RWPE2 (cell line): ENCODE measurements around the gene NTNG2.

Source experiments
- ATAC-seq: fragments of 200-7000 bp; cut with Tn5 transposase; 3 replicates; pipeline ENCODE4 v1.9.1; 2021; ENCODE audit warnings: low read depth
- DNase-seq: peaks from one replicate; pipeline ENCODE4 v3.0.0-alpha.2; 2020; ENCODE audit warnings: low spot score
- H3K27ac ChIP-seq: fragments of 450-650 bp; 2 replicates; pipeline ENCODE4 v1.5.1; 2017; ENCODE audit warnings: mild to moderate bottlenecking; ENCODE audit not compliant: poor library complexity, severe bottlenecking
- H3K27me3 ChIP-seq: fragments of 250-450 bp; sonication (Bioruptor Pico); 2 replicates; pipeline ENCODE4 v1.5.1; 2021; ENCODE audit warnings: mild to moderate bottlenecking, moderate library complexity; ENCODE audit not compliant: insufficient read depth, poor library complexity, severe bottlenecking
- H3K36me3 ChIP-seq: fragments of 250-450 bp; sonication (Bioruptor Pico); 2 replicates; pipeline ENCODE4 v1.5.1; 2020; ENCODE audit warnings: low read depth, mild to moderate bottlenecking, moderate library complexity
- H3K4me1 ChIP-seq: fragments of 250-450 bp; sonication (Bioruptor Pico); 2 replicates; pipeline ENCODE4 v1.5.1; 2021; ENCODE audit warnings: mild to moderate bottlenecking, moderate library complexity; ENCODE audit not compliant: insufficient read depth, poor library complexity, severe bottlenecking
- H3K4me3 ChIP-seq: fragments of 250-450 bp; sonication (Bioruptor Pico); 2 replicates; pipeline ENCODE4 v1.5.1; 2021; ENCODE audit warnings: mild to moderate bottlenecking, moderate library complexity; ENCODE audit not compliant: severe bottlenecking
- H3K9me3 ChIP-seq: fragments of 250-450 bp; sonication (Bioruptor Pico); 2 replicates; pipeline ENCODE4 v1.5.1; 2021; ENCODE audit warnings: mild to moderate bottlenecking, moderate library complexity; ENCODE audit not compliant: severe bottlenecking
- TF ChIP-seq, protein P1 (sequence below): fragments of 450-650 bp; IDR thresholded peaks from one replicate; pipeline ENCODE4 v1.5.1; 2017; ENCODE audit warnings: mild to moderate bottlenecking, moderate library complexity; ENCODE audit not compliant: poor library complexity, severe bottlenecking

Gene NTNG2

DNA sequence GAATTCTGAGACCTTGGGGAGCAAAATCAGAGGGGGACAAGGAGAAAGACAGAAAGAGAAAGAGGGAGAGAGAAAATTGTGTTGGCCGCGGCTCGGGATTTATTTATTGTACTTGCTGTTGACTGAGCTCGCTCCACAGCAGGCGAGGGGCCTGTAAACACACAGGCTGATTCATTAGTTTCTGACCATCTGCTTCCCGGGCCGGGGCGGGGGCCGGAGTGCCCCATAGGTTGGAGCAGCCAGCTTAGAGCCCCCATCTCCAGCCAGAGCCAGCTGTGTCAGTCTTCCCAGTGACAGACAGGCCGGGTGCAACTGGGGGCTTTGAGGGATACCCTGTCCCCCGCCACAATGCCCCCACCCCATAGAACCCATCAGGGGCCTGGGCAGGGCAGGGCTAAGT lies 30.9 kb downstream of the NTNG2 start:
- ATAC-seq (no peak), DNase-seq (no peak)
- no peak overlapping the region for H3K4me3 ChIP-seq
- H3K4me1 ChIP-seq, result no peaks in the 10 kb centered on the region
- TF ChIP-seq, protein P1, sequence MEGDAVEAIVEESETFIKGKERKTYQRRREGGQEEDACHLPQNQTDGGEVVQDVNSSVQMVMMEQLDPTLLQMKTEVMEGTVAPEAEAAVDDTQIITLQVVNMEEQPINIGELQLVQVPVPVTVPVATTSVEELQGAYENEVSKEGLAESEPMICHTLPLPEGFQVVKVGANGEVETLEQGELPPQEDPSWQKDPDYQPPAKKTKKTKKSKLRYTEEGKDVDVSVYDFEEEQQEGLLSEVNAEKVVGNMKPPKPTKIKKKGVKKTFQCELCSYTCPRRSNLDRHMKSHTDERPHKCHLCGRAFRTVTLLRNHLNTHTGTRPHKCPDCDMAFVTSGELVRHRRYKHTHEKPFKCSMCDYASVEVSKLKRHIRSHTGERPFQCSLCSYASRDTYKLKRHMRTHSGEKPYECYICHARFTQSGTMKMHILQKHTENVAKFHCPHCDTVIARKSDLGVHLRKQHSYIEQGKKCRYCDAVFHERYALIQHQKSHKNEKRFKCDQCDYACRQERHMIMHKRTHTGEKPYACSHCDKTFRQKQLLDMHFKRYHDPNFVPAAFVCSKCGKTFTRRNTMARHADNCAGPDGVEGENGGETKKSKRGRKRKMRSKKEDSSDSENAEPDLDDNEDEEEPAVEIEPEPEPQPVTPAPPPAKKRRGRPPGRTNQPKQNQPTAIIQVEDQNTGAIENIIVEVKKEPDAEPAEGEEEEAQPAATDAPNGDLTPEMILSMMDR, result no peak
- H3K27ac ChIP-seq, result no peak overlapping the region
- H3K9me3 ChIP-seq, result no peaks in the 10 kb centered on the region
- H3K36me3 ChIP-seq, result no peaks in the 10 kb centered on the region
- peaks cover 12% of the 10 kb centered on the region for H3K27me3 ChIP-seq

DNA sequence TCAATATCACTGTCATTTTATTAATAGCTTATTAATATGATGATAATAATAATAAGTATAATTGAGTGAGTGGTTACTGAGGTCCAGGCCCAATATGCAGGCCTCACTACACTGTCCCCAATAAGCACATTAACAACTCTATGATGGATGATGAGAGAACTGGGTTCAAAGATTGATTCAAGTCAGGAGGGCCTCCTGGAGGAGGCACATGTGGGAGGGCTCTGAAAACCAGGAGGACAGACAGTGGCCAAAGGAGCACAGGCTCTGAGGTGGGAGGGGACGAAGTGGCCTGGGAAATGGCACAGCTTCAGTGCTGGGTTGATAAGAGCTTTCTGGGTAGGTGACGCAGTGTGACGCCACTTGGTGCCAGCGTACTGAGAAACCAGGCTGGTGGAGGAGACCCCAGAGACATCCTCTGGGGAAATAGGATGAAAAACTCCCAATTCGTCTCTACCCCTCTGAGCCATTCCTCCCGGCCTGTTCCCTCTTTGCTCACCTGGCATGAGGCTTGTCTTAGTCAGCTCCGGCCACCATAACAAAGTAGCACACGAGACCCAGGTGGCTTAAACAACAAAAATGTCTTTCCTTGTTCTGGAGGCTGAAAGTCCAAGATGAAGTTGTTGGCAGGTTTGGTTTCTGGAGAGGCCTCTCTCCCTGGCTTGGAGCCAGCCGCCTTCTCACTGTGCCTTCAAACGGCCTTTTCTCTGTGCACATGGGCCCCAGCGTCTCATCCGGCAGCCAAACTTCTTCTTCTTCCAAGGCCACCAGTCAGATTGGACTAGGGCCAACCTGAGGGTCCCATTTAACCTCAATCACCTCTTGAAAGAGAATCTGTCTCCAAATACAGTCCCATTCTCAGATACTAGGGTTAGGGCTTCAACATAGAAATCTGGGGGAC lies 31.6 kb downstream of the NTNG2 start:
- Histone ChIP-seq H3K9me3 (no peaks in the 10 kb centered on the region), H3K27ac (no peak overlapping the region), H3K4me1 (no peaks in the 10 kb centered on the region), H3K27me3 (peaks cover 5% of the 10 kb centered on the region), H3K4me3 (no peak overlapping the region), H3K36me3 (no peaks in the 10 kb centered on the region)
- DNase-seq (no peak), ATAC-seq (no peak)
- TF ChIP-seq, protein P1, result no peak

DNA sequence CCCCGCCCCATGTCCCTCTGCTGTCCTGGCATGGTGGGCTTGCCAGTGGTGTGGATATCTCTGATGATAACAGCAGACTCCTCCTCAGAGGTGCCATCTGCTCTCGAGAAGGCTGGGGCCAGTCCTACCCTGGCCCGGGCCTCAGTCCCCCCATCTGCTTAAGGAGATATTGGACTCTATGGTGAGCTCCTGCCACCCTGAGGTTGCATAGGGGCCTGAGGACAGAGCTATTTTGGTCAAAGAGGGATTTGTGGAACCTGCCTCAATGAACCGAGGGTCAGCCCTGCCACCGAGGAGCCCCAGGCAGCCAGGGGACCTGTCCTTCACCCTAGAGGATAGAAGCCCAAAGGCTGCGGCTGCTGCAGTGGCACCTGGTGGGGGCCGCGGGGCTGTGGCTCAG lies 32.6 kb downstream of the NTNG2 start:
- H3K27ac ChIP-seq, result no peak overlapping the region
- TF ChIP-seq, protein P1, result no peak
- ATAC-seq (no peak), DNase-seq (no peak)
- peaks cover 3% of the 10 kb centered on the region for H3K27me3 ChIP-seq
- no peaks in the 10 kb centered on the region for H3K4me1 ChIP-seq
- no peaks in the 10 kb centered on the region for H3K36me3 ChIP-seq
- no peak overlapping the region for H3K4me3 ChIP-seq
- H3K9me3 ChIP-seq, result no peaks in the 10 kb centered on the region

DNA sequence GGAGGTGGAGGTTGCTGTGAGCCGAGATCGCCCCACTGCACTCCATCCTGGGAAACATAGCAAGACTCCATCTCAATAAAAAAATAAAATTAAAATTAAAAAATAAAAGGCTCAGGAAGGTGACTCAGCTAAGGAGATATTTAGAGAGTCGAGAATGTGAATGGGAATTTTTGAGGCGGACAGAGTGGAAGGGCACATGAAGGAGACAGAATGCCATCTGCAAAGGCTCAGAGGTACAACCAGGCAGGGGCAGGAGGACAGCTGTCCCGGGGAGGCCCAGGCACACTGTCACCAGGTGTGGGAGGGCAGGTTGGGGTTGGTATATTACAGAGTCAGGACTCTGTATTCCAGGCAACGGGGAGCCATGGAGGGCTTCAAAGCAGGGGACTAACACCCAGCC lies 35.5 kb downstream of the NTNG2 start:
- Histone ChIP-seq H3K4me3 (no peak overlapping the region), H3K27me3 (peaks cover 7% of the 10 kb centered on the region), H3K4me1 (no peaks in the 10 kb centered on the region), H3K27ac (no peak overlapping the region), H3K9me3 (no peaks in the 10 kb centered on the region), H3K36me3 (no peaks in the 10 kb centered on the region)
- TF ChIP-seq, protein P1, result no peak
- DNase-seq, result no peak
- no peak for ATAC-seq

DNA sequence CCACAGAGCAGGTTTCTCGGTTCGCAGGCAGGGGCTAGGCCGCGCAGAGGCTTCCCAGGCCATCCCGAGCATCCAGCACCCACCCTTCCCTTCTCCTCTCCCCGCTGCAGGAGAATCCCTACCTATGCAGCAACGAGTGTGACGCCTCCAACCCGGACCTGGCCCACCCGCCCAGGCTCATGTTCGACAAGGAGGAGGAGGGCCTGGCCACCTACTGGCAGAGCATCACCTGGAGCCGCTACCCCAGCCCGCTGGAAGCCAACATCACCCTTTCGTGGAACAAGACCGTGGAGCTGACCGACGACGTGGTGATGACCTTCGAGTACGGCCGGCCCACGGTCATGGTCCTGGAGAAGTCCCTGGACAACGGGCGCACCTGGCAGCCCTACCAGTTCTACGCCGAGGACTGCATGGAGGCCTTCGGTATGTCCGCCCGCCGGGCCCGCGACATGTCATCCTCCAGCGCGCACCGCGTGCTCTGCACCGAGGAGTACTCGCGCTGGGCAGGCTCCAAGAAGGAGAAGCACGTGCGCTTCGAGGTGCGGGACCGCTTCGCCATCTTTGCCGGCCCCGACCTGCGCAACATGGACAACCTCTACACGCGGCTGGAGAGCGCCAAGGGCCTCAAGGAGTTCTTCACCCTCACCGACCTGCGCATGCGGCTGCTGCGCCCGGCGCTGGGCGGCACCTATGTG lies 36.1 kb downstream of the NTNG2 start:
- DNase-seq, result no peak
- ATAC-seq, result no peak
- Histone ChIP-seq H3K9me3 (no peaks in the 10 kb centered on the region), H3K27ac (no peak overlapping the region), H3K27me3 (peaks cover 7% of the 10 kb centered on the region), H3K4me1 (no peaks in the 10 kb centered on the region), H3K4me3 (no peak overlapping the region), H3K36me3 (no peaks in the 10 kb centered on the region)
- TF ChIP-seq, protein P1, result no peak
